ENCODE results near the gene TOR4A.

DNA sequence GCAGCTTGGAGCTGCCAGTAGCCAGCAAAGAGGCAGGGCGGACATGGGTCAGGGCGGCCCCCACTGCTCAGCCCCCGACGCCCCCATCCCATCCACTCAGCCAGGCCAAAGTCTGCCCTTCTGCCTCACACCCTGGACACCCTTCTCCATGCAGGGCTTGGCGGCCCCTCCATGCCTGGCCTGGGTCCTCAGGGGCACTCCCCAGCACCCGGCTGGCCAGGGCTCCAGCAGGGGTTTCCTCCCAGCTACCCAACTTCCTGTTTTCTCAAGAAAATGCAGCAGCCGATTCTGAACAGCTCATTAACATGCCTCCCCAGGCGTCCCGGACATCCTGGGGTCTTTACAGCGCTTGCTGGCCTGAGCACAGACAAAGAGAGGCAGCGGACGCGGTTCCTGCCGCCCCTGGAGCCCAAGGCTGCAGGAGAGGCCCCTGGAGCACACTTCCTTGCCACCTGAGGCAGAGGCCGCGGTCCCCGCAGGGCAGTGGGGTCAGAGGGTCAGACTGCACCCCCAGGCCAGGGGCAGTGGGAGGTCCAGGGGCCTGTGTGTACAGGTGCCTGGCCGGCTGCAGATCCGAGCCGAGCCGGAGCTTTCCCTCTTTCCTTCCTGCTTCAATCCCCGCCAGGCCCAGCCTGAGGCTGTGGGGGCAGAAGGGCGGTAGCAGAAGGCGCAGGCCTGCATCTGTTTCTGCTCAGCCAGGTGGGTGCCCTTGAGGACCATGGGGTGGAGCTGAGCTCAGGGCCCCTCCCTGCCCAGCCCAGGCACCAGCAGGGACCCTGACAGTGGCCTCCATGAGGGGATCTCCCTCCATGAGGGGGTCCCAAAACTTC is 43.2 kb downstream of the TOR4A start:
- TF ChIP-seq, protein P1, sequence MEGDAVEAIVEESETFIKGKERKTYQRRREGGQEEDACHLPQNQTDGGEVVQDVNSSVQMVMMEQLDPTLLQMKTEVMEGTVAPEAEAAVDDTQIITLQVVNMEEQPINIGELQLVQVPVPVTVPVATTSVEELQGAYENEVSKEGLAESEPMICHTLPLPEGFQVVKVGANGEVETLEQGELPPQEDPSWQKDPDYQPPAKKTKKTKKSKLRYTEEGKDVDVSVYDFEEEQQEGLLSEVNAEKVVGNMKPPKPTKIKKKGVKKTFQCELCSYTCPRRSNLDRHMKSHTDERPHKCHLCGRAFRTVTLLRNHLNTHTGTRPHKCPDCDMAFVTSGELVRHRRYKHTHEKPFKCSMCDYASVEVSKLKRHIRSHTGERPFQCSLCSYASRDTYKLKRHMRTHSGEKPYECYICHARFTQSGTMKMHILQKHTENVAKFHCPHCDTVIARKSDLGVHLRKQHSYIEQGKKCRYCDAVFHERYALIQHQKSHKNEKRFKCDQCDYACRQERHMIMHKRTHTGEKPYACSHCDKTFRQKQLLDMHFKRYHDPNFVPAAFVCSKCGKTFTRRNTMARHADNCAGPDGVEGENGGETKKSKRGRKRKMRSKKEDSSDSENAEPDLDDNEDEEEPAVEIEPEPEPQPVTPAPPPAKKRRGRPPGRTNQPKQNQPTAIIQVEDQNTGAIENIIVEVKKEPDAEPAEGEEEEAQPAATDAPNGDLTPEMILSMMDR (IDR thresholded peaks at IDR 0.05; ENCODE audit: borderline replicate concordance, extremely low read depth, low read length, poor library complexity, severe bottlenecking) = no peak
- TF ChIP-seq EZH2 (IDR thresholded peaks at IDR 0.05; ENCODE audit: borderline replicate concordance, low read depth, low read length, severe bottlenecking) = no peak
